OCI-LY3 (cell line): Measurements from ENCODE around the gene RPL38.

Experiments used
- H2AFZ ChIP-seq: fragments of 200-600, 300-600 bp; shearing (Covaris generic); 2 replicates; pipeline ENCODE4 v1.6.0; 2014; ENCODE audit warnings: antibody characterized with exemption, low read depth, low read length
- H3K27ac ChIP-seq: fragments of 200-600, 300-600 bp; sonication (generic); 2 replicates; pipeline ENCODE4 v1.5.1; 2014; ENCODE audit warnings: mild to moderate bottlenecking, low read length, moderate library complexity, mixed read lengths
- H3K27me3 ChIP-seq: fragments of 200-600, 300-600 bp; sonication (generic); 2 replicates; pipeline ENCODE4 v1.6.1; 2014; ENCODE audit warnings: low read depth, low read length, mixed read lengths
- H3K36me3 ChIP-seq: fragments of 200-600, 300-600 bp; sonication (generic); replicated peaks from 2 replicates; pipeline ENCODE3; 2014; ENCODE audit warnings: low read depth, low read length, mixed read lengths
- H3K4me1 ChIP-seq: fragments of 300-600, 200-600 bp; sonication (generic); 2 replicates; pipeline ENCODE4 v1.6.1; 2014; ENCODE audit warnings: low read length, mixed read lengths
- H3K4me2 ChIP-seq: fragments of 200-600, 300-600 bp; sonication (generic); 2 replicates; pipeline ENCODE4 v1.6.1; 2014; ENCODE audit warnings: low read length, mixed read lengths
- H3K4me3 ChIP-seq: fragments of 300-600, 200-600 bp; sonication (generic); 2 replicates; pipeline ENCODE4 v1.5.1; 2014; ENCODE audit warnings: antibody characterized with exemption, mild to moderate bottlenecking, low read length, moderate library complexity
- H3K79me2 ChIP-seq: fragments of 300-600, 200-600 bp; shearing (Covaris generic); 2 replicates; pipeline ENCODE4 v1.6.1; 2014; ENCODE audit warnings: mild to moderate bottlenecking, low read length, mixed read lengths
- H3K9ac ChIP-seq: fragments of 300-600, 200-600 bp; shearing (Covaris generic); 2 replicates; pipeline ENCODE4 v1.6.0; 2014; ENCODE audit warnings: mild to moderate bottlenecking, low read length, moderate library complexity
- H3K9me3 ChIP-seq: fragments of 200-600, 300-600 bp; shearing (Covaris generic); 2 replicates; pipeline ENCODE4 v1.6.1; 2014; ENCODE audit warnings: low read length, mixed read lengths; ENCODE audit not compliant: insufficient read depth
- H4K20me1 ChIP-seq: fragments of 200-600, 300-600 bp; sonication (generic); 2 replicates; pipeline ENCODE4 v1.6.1; 2016; ENCODE audit warnings: low read length, mixed read lengths; ENCODE audit not compliant: insufficient read depth
- EZH2phosphoT487 ChIP-seq: fragments of 200-600 bp; shearing (Covaris generic); IDR thresholded peaks from 2 replicates; pipeline ENCODE4 v1.6.1; 2018; ENCODE audit warnings: antibody characterized with exemption, mixed run types, low read depth
- TF ChIP-seq, protein P1 (sequence below): fragments of 200-600, 300-600 bp; sonication (generic); IDR thresholded peaks from 2 replicates; pipeline ENCODE4 v1.5.1; 2014; ENCODE audit warnings: antibody characterized with exemption, low read length, low read depth

RPL38 gene

DNA sequence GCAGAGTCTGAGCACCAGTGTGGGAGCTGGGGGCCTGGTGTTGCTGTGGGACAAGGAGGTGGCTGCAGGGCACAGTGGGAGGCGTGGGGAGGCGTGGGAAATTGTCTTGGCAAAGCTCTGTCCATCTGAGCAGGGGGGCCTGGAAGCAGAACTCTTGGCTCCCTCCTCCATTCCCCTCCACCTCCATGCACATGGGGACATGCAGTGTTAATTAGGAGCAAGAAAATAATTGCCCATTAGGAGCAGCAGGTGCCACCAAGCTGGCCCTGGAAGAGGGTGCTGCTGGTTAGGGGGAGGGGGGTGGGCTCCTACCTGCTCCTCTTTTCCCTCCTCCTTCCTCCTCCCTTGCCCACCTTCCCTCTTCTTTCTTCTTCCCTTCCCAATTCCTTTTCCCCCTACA lies 14.4 kb downstream of the RPL38 start:
- no peak overlapping the region for H3K4me3 ChIP-seq
- no peaks in the 10 kb centered on the region; the same call in 1 of the 2 replicates for H4K20me1 ChIP-seq
- TF ChIP-seq, protein P1, sequence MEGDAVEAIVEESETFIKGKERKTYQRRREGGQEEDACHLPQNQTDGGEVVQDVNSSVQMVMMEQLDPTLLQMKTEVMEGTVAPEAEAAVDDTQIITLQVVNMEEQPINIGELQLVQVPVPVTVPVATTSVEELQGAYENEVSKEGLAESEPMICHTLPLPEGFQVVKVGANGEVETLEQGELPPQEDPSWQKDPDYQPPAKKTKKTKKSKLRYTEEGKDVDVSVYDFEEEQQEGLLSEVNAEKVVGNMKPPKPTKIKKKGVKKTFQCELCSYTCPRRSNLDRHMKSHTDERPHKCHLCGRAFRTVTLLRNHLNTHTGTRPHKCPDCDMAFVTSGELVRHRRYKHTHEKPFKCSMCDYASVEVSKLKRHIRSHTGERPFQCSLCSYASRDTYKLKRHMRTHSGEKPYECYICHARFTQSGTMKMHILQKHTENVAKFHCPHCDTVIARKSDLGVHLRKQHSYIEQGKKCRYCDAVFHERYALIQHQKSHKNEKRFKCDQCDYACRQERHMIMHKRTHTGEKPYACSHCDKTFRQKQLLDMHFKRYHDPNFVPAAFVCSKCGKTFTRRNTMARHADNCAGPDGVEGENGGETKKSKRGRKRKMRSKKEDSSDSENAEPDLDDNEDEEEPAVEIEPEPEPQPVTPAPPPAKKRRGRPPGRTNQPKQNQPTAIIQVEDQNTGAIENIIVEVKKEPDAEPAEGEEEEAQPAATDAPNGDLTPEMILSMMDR = no peak
- no peak for TF ChIP-seq EZH2phosphoT487
- no peak overlapping the region for H3K4me2 ChIP-seq
- H3K4me1 ChIP-seq = peaks cover 13% of the 10 kb centered on the region
- no peak overlapping the region for H3K27ac ChIP-seq
- H2AFZ ChIP-seq = no peak overlapping the region
- H3K9ac ChIP-seq = no peak overlapping the region
- no peaks in the 10 kb centered on the region for H3K27me3 ChIP-seq
- H3K79me2 ChIP-seq = peaks cover 16% of the 10 kb centered on the region
- H3K36me3 ChIP-seq = peaks cover 4% of the 10 kb centered on the region
- H3K9me3 ChIP-seq = no peaks in the 10 kb centered on the region

DNA sequence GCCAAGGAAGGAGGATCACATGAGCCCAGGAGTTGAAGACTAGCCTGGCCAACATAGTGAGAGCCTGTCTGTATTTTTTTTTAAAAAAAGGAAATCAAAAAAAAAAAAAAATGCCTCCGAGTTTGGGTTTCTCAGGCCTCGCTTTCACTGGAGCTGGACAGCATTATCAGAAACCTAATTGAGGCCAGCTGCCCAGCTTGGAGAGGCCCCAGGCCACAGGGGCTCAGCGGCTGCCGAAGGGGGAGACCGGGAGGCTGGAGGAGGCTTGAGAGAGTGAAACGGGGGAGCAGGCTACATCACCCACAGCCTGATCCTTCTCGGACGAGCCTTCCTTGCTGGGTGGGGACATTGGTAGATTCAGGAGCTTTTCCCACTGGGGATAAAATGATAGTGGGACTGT lies 15.0 kb downstream of the RPL38 start:
- peaks cover 16% of the 10 kb centered on the region for H3K79me2 ChIP-seq
- H3K4me1 ChIP-seq = peaks cover 10% of the 10 kb centered on the region
- H3K4me3 ChIP-seq = no peak overlapping the region
- TF ChIP-seq, protein P1 = no peak
- no peak for TF ChIP-seq EZH2phosphoT487
- H4K20me1 ChIP-seq = no peaks in the 10 kb centered on the region; the same call in 1 of the 2 replicates
- H3K27me3 ChIP-seq = no peaks in the 10 kb centered on the region
- H3K36me3 ChIP-seq = peaks cover 4% of the 10 kb centered on the region
- H3K4me2 ChIP-seq = no peak overlapping the region
- H3K9me3 ChIP-seq = no peaks in the 10 kb centered on the region
- H3K9ac ChIP-seq = no peak overlapping the region
- no peak overlapping the region for H2AFZ ChIP-seq
- H3K27ac ChIP-seq = no peak overlapping the region

DNA sequence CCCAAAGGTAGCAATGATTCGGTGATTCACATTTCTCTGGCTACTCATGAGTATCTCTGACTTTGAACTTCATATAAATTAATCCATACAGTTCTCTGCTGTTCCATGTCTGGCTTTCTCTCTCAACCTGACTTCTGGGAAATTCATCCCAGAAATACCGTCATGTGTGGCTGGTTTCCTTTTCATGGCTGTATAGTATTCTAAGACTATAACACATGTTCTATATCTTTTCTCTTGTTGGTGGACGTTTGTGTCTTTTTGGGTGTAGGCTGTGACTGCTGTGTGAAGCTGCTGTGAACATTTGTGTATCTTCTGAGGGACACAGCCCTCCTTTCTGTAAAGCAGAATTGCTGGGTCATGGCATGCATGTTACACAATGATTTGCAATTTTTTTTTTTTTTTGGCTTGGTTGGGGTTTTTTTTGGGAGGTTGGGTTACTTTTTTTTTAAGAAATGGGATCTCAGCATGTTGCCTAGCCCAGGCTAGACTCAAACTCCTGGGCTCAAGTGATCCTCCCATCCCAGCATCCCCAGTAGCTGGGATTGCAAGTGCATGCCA lies 16.2 kb downstream of the RPL38 start:
- Histone ChIP-seq H3K27ac (no peak overlapping the region), H3K9me3 (no peaks in the 10 kb centered on the region), H3K79me2 (peaks cover 8% of the 10 kb centered on the region), H3K4me3 (no peak overlapping the region), H4K20me1 (no peaks in the 10 kb centered on the region; the same call in 1 of the 2 replicates), H3K27me3 (no peaks in the 10 kb centered on the region), H3K9ac (no peak overlapping the region), H3K4me2 (no peak overlapping the region), H2AFZ (no peak overlapping the region), H3K4me1 (peaks cover 5% of the 10 kb centered on the region), H3K36me3 (peaks cover 4% of the 10 kb centered on the region)
- TF ChIP-seq EZH2phosphoT487 = no peak
- TF ChIP-seq, protein P1 = no peak

DNA sequence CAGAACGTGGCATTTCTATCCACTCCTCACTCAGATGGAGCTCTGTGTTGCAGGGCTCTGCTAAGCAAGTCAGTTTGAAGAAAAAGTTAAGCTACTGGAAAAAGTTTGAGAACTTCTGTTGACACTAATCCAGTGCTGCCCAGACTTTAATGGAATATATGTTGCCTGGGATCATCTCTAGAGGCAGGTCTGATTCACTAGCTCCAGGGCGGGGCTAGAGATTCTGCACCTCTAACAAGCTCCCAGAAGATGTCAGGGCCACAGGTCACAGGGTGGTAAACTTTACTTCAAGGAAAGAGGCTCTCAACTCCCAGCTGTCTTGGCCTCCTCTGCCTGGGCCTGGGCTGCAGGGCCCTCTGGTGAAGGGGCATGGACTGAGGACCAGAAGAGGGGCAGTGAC lies 16.7 kb downstream of the RPL38 start:
- Histone ChIP-seq H3K4me3 (no peak overlapping the region), H3K9ac (no peak overlapping the region), H3K27ac (no peak overlapping the region), H3K79me2 (0 out of 2 replicates have a peak, but pooled peaks cover 3% of the 10 kb centered on the region), H4K20me1 (no peaks in the 10 kb centered on the region), H3K27me3 (no peaks in the 10 kb centered on the region), H3K4me1 (peaks cover 2% of the 10 kb centered on the region; the same call in 1 of the 2 replicates), H3K36me3 (peaks cover 4% of the 10 kb centered on the region), H3K4me2 (no peak overlapping the region), H2AFZ (no peak overlapping the region), H3K9me3 (no peaks in the 10 kb centered on the region)
- TF ChIP-seq EZH2phosphoT487 = no peak
- TF ChIP-seq, protein P1 = no peak
